Breast epithelium (tissue), 4 donors: ENCODE data around the gene LCN10. TPM values are rescaled to one million over a fixed set of nuclear protein-coding genes. Genes with fewer than 3 reads are reported as not detected.

Experiments
- DNase-seq, 2 donors: peaks; one replicate each; pipeline ENCODE4 v3.0.0-alpha.2; 2019; ENCODE audit warnings: low spot score in 2 of 2
- H3K27ac ChIP-seq, 2 donors: fragments of 200-600 bp; sonication (generic) in 1 of 2; one replicate each; pipeline ENCODE4 v1.5.1; 2016 to 2019; ENCODE audit warnings: mild to moderate bottlenecking in 1 of 2
- H3K27me3 ChIP-seq, 2 donors: fragments of 200-600 bp; sonication (generic) in 1 of 2; one replicate each; pipeline versions ENCODE4 v1.5.1 to v1.6.0; 2017 to 2019; ENCODE audit warnings: control low read depth in 1 of 2, mild to moderate bottlenecking in 1 of 2
- H3K36me3 ChIP-seq: fragments of 200-600 bp; one replicate; pipeline ENCODE4 v1.5.1; 2019
- H3K4me1 ChIP-seq, 2 donors: fragments of 200-600 bp; sonication (generic); one replicate each; pipeline ENCODE4 v1.5.1; 2016 to 2019; ENCODE audit warnings: control low read depth in 1 of 2
- H3K4me3 ChIP-seq, 3 donors: fragments of 200-600 bp; sonication (generic); 1 replicate in 2 of 3; 2 replicates in 1 of 3; pipeline ENCODE4 v1.5.1; 2016 to 2019; ENCODE audit warnings: mild to moderate bottlenecking in 3 of 3, moderate library complexity in 2 of 3
- H3K9me3 ChIP-seq, 2 donors: fragments of 200-600 bp; sonication (generic) in 1 of 2; one replicate each; pipeline ENCODE4 v1.5.1; 2016 to 2019; ENCODE audit warnings: control low read depth in 1 of 2
- POLR2A ChIP-seq: fragments of 450-650 bp; IDR thresholded peaks from one replicate; pipeline ENCODE4 v1.6.1; 2016; ENCODE audit warnings: antibody characterized with exemption, mild to moderate bottlenecking, moderate library complexity
- POLR2AphosphoS5 ChIP-seq, 3 donors: sonication (generic); formaldehyde crosslinking; IDR thresholded peaks; one replicate each; pipeline ENCODE4 v1.6.1; 2017; ENCODE audit warnings: antibody characterized with exemption in 3 of 3
- intact Hi-C: fragments of 100-400 bp; cut with DNase I; formaldehyde crosslinking; loops from one replicate; pipeline ENCODE4 v1.15.1; 2023; ENCODE audit warnings: low total_unique reads
- total RNA-seq, 3 donors: library from RNA; depleted of rRNA; stranded (reverse); fragments of >200 nt; gene quantifications; one replicate each; pipeline ENCODE4 v1.1.0, GENCODE V29; 2016
- TF ChIP-seq, protein P1 (sequence below), 3 donors: fragments of 450-650 bp; IDR thresholded peaks; one replicate each; pipeline ENCODE4 v1.5.1; 2016 to 2017; ENCODE audit warnings: antibody characterized with exemption in 3 of 3, mild to moderate bottlenecking in 3 of 3, moderate library complexity in 3 of 3

LCN10 gene
- total RNA-seq, 3 donors from 2014 or later = 0.73 to 6.9 (median 6.7) TPM

DNA sequence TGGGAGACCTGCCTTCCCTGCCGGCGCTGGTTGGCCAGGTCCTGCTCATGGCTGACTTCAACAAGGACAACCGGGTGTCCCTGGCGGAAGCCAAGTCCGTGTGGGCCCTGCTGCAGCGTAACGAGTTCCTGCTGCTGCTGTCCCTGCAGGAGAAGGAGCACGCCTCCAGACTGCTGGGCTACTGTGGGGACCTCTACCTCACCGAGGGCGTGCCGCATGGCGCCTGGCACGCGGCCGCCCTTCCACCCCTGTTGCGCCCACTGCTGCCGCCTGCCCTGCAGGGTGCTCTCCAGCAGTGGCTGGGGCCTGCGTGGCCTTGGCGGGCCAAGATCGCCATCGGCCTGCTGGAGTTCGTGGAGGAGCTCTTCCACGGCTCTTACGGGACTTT is 19.8 kb downstream of the LCN10 start:
- Histone ChIP-seq H3K27me3 (no peaks in the 10 kb centered on the region), H3K27ac (no peak overlapping the region), H3K4me3 (no peak overlapping the region), H3K9me3 (no peaks in the 10 kb centered on the region), H3K36me3 (peaks cover 13% of the 10 kb centered on the region), H3K4me1 (peaks cover 0 to 14% of the 10 kb centered on the region in 2 donors)
- no peak for TF ChIP-seq POLR2A
- TF ChIP-seq, protein P1, sequence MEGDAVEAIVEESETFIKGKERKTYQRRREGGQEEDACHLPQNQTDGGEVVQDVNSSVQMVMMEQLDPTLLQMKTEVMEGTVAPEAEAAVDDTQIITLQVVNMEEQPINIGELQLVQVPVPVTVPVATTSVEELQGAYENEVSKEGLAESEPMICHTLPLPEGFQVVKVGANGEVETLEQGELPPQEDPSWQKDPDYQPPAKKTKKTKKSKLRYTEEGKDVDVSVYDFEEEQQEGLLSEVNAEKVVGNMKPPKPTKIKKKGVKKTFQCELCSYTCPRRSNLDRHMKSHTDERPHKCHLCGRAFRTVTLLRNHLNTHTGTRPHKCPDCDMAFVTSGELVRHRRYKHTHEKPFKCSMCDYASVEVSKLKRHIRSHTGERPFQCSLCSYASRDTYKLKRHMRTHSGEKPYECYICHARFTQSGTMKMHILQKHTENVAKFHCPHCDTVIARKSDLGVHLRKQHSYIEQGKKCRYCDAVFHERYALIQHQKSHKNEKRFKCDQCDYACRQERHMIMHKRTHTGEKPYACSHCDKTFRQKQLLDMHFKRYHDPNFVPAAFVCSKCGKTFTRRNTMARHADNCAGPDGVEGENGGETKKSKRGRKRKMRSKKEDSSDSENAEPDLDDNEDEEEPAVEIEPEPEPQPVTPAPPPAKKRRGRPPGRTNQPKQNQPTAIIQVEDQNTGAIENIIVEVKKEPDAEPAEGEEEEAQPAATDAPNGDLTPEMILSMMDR (IDR thresholded peaks at IDR 0.05) = no peak
- no peak for TF ChIP-seq POLR2AphosphoS5 (IDR thresholded peaks at IDR 0.05)
- intact Hi-C loops = no loop called here
- no peak for DNase-seq

DNA sequence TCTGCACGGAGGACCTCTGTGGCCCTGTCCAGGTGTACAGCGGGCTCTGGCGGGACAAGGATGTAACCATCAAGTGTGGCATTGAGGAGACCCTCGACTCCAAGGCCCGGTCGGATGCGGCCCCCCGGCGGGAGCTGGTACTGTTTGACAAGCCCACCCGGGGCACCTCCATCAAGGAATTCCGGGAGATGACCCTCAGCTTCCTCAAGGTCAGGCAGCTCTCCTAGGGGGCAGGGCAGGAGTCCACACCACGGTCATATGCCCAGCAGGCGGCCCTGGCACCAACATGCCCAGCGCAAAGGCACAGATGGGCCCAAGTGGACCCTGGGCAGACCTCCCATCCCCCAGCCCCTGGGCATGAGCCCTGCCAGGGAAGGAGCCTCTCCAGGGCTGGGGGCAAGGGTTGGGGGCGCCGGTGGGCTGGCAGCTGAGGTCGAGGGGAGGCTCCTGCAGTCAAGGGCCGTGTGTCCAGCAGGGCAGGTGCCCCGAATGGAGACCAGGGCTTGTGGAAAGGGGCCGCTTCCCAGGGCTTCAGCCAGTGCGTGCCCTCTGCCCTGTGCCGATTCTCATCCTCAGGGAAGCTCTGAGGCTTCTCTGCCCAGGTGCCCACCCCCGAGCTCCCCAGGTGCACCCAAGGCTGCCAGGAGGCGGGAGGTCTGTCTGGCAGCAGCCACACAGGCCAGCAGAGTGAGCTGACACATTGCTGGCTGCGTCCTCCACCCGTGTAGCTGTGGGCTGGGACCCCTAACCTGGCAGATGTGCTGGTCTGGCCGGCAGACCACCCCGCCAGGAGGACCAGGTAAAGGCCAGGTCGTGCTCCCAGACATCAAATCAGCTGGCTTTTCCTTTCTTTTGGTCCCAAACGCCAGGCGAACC is 20.4 kb downstream of the LCN10 start:
- no peak for TF ChIP-seq POLR2AphosphoS5 (IDR thresholded peaks at IDR 0.05)
- no peak for TF ChIP-seq POLR2A
- TF ChIP-seq, protein P1 (IDR thresholded peaks at IDR 0.05) = no peak
- Histone ChIP-seq H3K4me3 (no peak overlapping the region), H3K27me3 (no peaks in the 10 kb centered on the region), H3K4me1 (peaks cover 0 to 14% of the 10 kb centered on the region in 2 donors), H3K27ac (no peak overlapping the region), H3K36me3 (peaks cover 13% of the 10 kb centered on the region), H3K9me3 (no peaks in the 10 kb centered on the region)
- intact Hi-C loops = no loop called here
- DNase-seq = no peak

DNA sequence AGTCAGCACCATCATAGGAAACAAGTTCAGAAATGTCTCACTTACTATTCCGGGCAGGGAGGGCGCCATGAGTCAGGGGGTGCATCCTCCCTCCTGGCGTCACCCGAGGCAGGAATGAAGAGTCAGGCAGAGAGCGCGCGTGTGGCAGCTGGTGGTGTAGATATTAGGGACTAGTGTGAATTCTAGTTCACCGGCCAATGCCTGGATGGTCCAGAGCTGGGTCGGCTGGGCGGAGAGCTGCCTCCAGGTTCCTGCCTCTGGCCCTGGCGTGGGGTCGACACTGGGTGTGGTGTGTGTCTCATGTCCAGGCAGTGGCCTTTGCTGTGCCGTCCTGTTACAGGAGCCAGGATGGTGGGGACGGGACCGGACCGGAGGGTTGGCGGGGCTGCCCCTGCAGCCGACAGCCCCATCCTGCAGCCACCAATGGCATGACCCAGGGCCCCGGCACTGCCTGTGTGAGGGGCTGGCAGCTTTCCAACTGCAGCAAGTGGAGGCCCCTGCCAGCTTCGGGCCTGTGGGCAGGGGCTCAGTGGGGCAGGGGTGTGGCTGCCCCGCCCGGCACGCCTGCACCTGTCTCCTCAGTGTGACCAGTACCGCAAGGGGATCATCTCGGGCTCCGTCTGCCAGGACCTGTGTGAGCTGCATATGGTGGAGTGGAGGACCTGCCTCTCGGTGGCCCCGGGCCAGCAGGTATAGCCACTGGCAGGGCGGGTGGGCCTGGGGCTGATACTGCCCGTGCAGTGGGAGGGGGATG is 21.2 kb downstream of the LCN10 start:
- TF ChIP-seq, protein P1 (IDR thresholded peaks at IDR 0.05) = no peak
- TF ChIP-seq POLR2AphosphoS5 (IDR thresholded peaks at IDR 0.05) = peak in 1 of 3 donors; percentile 27
- no peak for TF ChIP-seq POLR2A
- Histone ChIP-seq H3K9me3 (no peaks in the 10 kb centered on the region), H3K36me3 (peaks cover 13% of the 10 kb centered on the region), H3K4me3 (no peak overlapping the region), H3K4me1 (peaks cover 0 to 8% of the 10 kb centered on the region in 2 donors), H3K27me3 (no peaks in the 10 kb centered on the region), H3K27ac (peak overlapping the region in 1 of 2 donors; percentile 4)
- DNase-seq = no peak
- intact Hi-C loops = no loop called here

DNA sequence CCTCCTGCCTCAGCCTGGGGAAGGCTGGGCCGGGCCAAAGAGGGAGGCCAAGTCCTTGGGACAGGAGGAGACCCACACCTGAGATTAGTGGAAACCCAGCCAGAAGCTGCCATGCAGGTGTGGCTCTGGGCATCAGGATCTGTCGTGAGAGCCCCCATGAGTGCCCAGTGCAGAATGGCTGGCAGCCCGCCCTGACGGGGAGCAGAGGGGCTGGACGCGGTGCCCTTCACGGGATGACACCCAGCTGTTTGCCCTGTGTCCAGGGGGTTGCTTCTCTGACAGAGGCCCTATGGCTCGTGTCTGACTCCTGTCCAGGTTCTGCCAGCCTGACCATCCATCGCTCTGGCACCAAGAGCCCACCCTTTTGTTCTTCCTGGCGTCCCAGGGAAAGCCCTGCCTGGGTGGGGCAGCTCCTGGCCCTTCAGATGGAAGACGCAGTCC is 21.8 kb downstream of the LCN10 start:
- H3K36me3 ChIP-seq = peaks cover 13% of the 10 kb centered on the region
- peaks cover 0 to 3% of the 10 kb centered on the region in 2 donors for H3K4me1 ChIP-seq
- no peak for TF ChIP-seq POLR2AphosphoS5 (IDR thresholded peaks at IDR 0.05)
- TF ChIP-seq POLR2A = no peak
- TF ChIP-seq, protein P1 (IDR thresholded peaks at IDR 0.05) = no peak
- H3K9me3 ChIP-seq = no peaks in the 10 kb centered on the region
- peak overlapping the region in 1 of 2 donors; percentile 43 for H3K27ac ChIP-seq
- no peaks in the 10 kb centered on the region for H3K27me3 ChIP-seq
- DNase-seq = no peak
- H3K4me3 ChIP-seq = no peak overlapping the region
- intact Hi-C loops = no loop called here
